ENCODE results near the gene UBE2M.
A peak's percentile ranks its signal among the peaks of the same experiment; 100 is the strongest.
"Not testable (repeated sequence)": the region's sequence is repeated elsewhere in the genome, so short reads cannot be mapped to it uniquely, and the experiment has no call there.

Gene UBE2M

GRCh38 chr19:58545286-58546018, 13.0 kb downstream of the UBE2M start:
- peak overlapping the region in 19 of 21 experiments; percentile 62 to 96 (median 90) for H3K27ac ChIP-seq
- peak overlapping the region; percentile 76 to 96 (median 94) for H3K4me3 ChIP-seq

GRCh38 chr19:58544591-58545285, 13.7 kb downstream of the UBE2M start:
- H3K4me3 ChIP-seq = peak overlapping the region; percentile 76 to 96 (median 94)
- H3K27ac ChIP-seq = peak overlapping the region in 20 of 21 experiments; percentile 76 to 96 (median 90)

- H3K4me3 ChIP-seq = peak within 1 kb of the TSS; percentile 76 to 96 (median 94)
- peak within 1 kb of the TSS in 20 of 21 experiments; percentile 76 to 96 (median 90) for H3K27ac ChIP-seq
These were observed 14.4 kb downstream of the UBE2M start, which contains the start of gene TRIM28 for GRCh38 chr19:58543826-58544590. Gene TRIM28, plus strand, starts transcription at chr19:58544064. Its CDS starts 694 bp downstream, at chr19:58544758.

GRCh38 chr19:58542641-58543372, 15.6 kb downstream of the UBE2M start:
- H3K4me3 ChIP-seq = peak overlapping the region in 3 of 7 experiments; percentile 76 to 96 (median 93)

GRCh38 chr19:58539169-58539559, 19.2 kb downstream of the UBE2M start:
- H3K4me3 ChIP-seq = not testable (repeated sequence)
- peak overlapping the region in 1 of 21 experiments; percentile 40 for H3K27ac ChIP-seq

More at GRCh38 chr19:58542641-58543372, 15.6 kb downstream of the UBE2M start:
- H3K27ac ChIP-seq = peak overlapping the region in 20 of 21 experiments; percentile 76 to 96 (median 90)

- H3K27ac ChIP-seq = peak overlapping the region in 13 of 21 experiments; percentile 18 to 85 (median 42)
These were observed 19.9 kb downstream of the UBE2M start for GRCh38 chr19:58538257-58539168.

GRCh38 chr19:58536852-58537798, 21.3 kb downstream of the UBE2M start:
- H3K27ac ChIP-seq = no peak overlapping the region
- H3K4me3 ChIP-seq = no peak overlapping the region

More at GRCh38 chr19:58538257-58539168, 19.9 kb downstream of the UBE2M start:
- peak overlapping the region; percentile 20 to 38 (median 32) for H3K4me3 ChIP-seq

- H3K27ac ChIP-seq = no peak overlapping the region
- H3K4me3 ChIP-seq = no peak overlapping the region
These were observed 22.6 kb downstream of the UBE2M start for GRCh38 chr19:58535857-58536256.

GRCh38 chr19:58531034-58531840, 27.2 kb downstream of the UBE2M start:
- Histone ChIP-seq H3K4me3 (no peak overlapping the region), H3K27ac (no peak overlapping the region)

GRCh38 chr19:58529405-58529804, 29.0 kb downstream of the UBE2M start:
- no peak overlapping the region for H3K4me3 ChIP-seq
- H3K27ac ChIP-seq = no peak overlapping the region

GRCh38 chr19:58522709-58523108, 35.7 kb downstream of the UBE2M start:
- Histone ChIP-seq H3K27ac (no peak overlapping the region), H3K4me3 (no peak overlapping the region)

GRCh38 chr19:58521651-58522050, 36.8 kb downstream of the UBE2M start:
- H3K27ac ChIP-seq = peak overlapping the region in 1 of 21 experiments; percentile 17
- H3K4me3 ChIP-seq = no peak overlapping the region

GRCh38 chr19:58520257-58520599, 38.2 kb downstream of the UBE2M start:
- peak overlapping the region; percentile 81 to 98 (median 95) for H3K27ac ChIP-seq
- H3K4me3 ChIP-seq = peak overlapping the region; percentile 71 to 91 (median 81)

GRCh38 chr19:58519355-58520256, 38.8 kb downstream of the UBE2M start, which contains the start of gene ZBTB45:
Gene ZBTB45, minus strand, starts transcription at chr19:58519810. Its CDS starts 2,137 bp downstream, at chr19:58517673.
- Histone ChIP-seq H3K4me3 (peak within 1 kb of the TSS; percentile 71 to 91 (median 81)), H3K27ac (peak within 1 kb of the TSS; percentile 81 to 98 (median 95))

GRCh38 chr19:58519087-58519354, 39.4 kb downstream of the UBE2M start:
- Histone ChIP-seq H3K27ac (peak overlapping the region; percentile 81 to 98 (median 95)), H3K4me3 (peak overlapping the region; percentile 71 to 91 (median 81))
